GF-D8 (cell line): ENCODE data around the gene XPNPEP3.
"Not testable (repeated sequence)": the region's sequence is repeated elsewhere in the genome, so short reads cannot be mapped to it uniquely, and the experiment has no call there.

ENCODE experiments used
- DNase-seq: peaks from one replicate; lab custom pipeline; 2025; lab: John Stamatoyannopoulos, UW

Gene XPNPEP3

DNA sequence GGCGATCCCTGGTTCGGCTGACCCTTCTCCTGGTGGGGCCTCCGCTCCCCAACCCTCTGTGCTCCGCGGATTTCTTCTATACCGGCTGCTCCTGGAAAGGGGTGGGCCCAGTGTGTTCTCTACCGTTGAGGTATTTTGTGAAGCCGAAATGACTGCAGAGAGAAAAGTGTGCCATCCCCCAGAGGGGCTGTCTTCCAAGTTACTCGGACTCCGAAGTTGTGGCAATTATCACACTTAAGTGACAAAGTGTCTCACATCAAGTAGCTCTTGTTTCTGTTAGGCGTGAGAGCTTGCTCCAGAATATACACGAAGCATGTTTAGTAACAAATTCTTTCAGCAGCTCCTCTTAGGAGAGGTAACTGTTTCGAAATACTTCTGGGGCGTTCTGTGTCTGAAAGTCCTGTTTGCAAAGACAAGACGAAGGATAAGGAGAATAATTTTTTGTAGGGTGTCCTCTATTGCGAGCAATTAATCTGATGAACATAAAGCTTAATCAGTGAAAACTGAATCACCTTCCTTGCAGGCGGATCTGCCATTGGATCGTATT is 434 bp downstream of the XPNPEP3 start:
- DNase-seq, result no peak

DNA sequence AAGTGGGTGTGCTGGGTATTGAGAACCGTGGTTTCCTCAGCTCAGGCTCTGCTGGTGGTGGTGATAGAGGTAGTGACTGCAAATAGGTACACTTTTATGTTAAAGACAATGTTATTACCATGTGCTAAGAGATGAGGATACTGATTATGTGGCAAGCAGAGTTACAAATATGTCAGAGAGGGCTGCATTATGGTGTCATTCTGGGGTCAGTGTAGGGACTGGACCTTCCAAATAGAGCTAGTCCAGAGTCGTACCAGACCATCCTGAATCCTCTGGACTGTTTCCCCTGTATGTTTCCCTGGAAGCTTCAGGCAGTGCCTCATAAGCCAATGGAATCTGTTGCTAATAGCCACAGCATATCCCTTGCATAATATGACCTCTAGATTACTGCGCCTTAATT is 5.1 kb downstream of the XPNPEP3 start, which contains the start of gene DNAJB7:
DNAJB7 (minus strand) TSS at position 101 of the 400 bp plus-strand sequence. CDS start 119 bp downstream, outside the sequence.
- no peak for DNase-seq

DNA sequence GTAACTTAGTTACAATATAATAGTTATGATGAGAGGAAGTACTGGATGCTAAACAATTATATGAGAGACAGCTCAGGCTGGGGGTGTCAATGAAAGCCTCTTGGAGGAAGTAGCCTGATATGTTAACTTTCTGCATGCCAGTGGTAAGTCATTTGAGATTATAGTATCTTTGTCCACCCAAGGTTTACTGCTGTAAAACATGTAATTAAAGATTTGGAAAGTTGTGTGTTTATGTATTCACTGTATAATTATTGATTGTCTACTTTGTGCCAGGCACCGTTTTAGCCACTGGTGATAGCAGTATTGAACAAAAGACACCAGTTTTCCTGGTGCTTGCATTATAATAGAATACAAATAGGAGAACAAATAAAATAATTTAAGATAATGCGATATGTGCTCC is 5.6 kb downstream of the XPNPEP3 start:
- no peak for DNase-seq

DNA sequence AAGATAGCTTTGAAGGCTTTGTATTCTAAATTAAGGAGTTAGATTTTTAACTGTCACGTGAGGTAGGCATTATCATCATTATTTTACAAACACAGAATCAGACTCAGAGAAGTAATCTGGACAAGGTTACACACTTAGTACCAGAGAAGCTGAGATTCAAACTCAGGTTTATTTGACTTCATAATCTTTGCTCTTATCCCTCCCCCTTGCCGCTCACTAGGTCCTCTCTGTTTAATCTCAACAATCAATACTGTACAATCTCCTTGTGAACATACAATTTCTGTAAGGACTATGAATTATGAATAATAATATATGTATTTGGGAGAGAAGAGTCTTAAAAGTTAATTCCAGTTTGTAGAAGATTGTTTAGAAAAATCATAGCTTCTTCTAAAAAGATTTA is 10.2 kb downstream of the XPNPEP3 start:
- DNase-seq, result no peak

DNA sequence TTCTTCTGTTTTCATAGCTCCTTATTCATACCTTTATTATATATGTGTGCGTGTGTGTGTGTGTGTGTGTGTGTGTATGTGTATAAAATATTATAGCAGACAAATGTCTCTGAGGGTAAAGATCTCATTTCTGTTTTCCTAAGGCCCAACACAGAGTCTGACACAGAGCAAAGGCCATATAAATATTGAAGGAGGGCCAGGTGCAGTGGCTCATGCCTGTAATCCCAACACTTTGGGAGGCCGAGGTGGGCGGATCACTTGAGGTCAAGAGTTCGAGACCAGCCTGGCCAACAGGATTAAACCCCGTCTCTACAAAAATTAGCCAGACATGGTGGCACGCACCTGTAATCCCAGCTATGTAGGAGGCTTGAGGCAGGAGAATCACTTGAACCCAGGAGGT is 11.4 kb downstream of the XPNPEP3 start:
- not testable (repeated sequence) for DNase-seq

DNA sequence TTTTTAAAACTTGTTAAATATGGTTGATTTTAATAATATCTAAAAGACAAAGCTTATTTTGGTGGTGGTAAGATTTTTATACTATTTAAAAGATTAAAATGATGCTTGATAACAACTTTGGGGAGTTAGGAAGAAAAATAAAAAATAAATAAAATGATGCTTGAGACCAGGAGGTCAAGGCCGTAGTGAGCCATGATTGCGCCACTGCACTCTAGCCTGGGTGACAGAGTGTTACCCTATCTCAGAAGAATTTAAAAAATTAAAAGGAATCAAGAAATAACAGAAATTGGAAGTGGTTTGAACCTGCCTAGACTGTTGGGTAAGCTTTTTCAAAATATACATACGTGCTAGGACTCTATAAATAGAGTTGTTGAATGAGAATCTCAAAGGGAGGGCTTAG is 17.1 kb downstream of the XPNPEP3 start:
- DNase-seq, result no peak

DNA sequence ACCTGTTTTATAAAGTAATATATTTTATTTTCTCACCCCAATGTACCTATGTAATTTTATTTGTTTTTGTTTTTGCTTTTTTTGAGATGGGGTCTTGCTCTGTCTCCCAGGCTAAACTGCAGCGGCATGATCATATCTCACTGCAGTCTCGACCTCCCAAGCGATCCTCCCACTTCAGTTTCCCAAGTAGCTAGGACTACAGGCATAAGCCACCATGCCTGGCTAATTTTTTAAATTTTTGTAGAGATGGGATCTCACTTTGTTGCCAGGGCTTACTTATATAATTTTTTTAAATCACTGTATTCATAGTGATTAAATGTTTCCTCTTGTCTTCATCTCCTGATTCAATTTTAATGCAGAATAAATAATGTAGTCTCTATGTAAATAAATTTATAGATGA is 18.2 kb downstream of the XPNPEP3 start:
- DNase-seq, result no peak

DNA sequence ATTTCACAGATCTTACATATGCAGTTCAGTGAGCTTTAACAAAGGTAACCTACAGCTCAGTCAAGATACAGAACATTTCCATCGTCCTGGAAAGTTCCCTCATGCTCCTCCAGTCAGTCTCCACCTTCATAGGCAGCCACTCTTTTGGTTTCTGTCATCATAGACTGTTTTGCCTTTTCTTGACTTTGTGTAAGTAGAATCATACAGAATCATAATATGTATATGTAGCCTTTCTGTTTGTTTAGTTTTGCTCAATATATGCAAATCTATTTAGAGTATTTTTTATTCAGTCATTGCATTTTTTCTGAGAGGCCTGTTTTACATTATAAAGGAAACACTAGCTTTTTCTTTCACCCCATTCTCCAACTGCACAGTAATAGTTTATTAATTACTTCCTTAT is 20.0 kb downstream of the XPNPEP3 start:
- no peak for DNase-seq

DNA sequence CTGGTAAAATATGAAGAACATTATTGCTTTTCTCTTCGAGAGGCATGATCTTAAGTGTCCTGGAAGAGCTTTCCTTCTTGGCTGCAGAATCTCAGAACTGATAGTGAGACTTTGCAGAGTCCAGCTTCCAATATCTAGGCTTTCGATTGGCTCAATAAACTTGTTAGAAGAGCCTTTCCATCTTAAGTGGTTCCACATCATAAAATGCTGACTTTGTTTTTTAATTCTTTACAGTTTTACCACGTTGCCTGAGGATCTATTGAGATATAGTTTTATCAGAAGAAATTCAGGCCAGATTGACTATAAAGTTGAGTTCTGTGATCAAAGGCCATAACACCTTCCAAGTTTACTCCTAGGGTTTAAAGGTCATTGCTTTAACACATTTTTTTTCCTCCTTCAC is 20.5 kb downstream of the XPNPEP3 start:
- DNase-seq, result no peak

DNA sequence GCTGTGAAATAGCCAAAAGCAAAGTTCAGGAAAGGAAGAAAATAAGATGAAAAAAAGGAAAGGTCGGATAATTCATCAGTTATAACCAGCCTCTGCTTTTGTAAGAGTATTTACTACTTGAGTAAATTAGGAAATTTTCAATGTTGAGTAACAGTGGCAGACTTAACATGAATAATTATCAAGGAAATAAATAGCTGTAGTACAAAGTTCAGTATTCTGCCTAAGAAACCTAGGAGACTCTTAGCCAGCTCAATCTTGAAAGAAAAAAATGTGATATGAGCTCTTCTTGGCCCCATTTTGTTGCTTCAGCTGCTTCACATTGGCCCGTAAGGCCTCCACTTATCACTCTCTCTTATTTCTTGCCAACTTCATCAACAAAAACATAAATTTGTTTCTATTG is 22.0 kb downstream of the XPNPEP3 start:
- no peak for DNase-seq

DNA sequence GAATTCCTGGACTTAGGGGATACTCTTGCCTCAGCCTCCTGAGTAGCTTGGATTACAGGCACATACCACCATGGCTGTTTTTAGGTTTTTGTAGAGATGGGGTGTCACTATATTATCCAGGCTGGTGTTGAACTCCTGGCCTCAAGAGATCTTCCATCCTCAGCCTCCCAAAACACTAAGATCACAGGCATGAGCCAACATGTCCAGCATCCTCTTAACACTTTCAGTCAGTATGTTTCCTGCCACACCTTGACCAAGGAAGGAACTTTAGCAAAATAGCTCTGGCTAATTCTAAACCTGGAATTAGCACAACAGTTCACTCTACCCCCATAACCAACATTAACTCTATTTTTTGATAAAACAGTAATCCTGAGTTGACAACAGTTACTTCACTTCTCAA is 32.2 kb downstream of the XPNPEP3 start:
- no peak for DNase-seq

DNA sequence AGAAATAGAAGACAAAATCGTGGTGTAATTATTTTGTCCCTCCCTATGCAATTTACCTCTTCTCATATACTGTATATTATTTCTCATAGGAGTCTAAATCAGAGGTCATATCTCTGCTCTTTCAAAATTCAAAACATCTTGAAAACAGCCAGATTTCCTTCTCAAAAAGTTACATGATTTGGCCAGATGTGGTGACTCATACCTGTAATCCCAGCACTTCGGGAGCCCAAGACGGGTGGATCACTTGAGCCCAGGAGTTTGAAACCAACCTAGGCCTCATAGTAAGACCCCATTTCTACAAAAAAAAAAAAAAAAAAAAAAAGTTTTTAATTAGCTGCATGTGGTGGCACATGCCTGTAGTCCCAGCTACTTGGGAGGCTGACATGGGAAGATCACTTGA is 33.9 kb downstream of the XPNPEP3 start:
- no peak for DNase-seq

DNA sequence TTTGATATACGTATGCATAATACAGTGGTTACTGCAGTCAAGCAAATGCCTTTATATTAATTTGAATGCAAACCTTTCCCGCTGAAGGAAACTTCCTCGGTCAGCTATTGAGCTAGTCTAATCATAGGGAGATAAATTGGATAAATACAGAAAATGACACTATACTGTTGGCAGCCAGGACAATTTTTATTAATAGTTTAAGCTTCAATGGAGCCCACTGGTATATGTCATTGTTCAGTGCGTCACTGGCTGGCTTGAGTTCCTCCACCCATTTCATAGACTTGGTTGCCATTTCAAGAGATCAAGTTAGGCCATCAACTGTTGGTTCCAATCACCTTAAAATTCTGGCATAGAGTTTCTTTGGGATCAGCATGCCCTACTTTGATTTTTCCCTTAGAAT is 37.5 kb downstream of the XPNPEP3 start:
- no peak for DNase-seq

DNA sequence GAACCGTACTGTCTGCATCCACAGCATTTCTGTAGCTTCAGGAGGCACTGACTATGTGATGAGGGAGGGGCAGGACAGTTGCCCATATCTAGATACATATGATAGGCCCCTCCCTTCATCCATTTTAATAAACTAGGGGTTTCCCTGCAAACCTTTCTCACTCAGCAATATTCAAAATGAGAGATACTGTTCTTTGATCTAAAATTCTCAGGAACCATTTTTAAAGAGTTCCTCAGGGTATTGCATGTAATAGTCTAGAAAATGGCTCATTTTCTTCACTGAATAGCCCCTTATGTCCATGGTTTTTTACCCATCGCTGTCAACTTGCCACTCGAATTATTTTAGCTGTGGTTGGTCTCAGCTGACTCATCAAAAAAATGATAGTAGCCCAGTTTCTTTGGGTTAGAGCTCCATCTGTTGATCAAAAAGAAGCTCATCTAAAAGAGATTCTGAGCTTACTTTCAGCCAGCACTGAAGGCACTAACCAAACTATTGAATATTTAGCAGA is 42.0 kb downstream of the XPNPEP3 start:
- DNase-seq, result peak; percentile 11

DNA sequence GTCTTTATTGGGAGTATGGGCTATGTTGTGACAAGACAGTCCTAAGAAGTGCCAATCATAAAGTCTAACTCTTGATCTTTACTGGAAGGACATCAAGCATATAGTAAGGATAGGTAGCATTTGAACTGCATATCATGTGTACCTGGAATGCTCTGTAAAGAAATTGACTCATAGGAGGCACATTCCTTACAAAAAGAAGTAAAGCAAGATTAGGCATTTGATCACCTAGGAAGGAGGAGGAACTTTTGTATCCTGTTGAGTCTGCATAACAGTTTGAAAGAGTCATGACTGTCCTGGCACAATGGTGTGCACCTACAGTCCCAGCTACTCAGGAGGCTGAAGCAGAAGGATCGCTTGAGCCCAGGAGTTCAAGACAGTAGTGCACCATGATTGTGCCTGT is 47.2 kb downstream of the XPNPEP3 start:
- no peak for DNase-seq

DNA sequence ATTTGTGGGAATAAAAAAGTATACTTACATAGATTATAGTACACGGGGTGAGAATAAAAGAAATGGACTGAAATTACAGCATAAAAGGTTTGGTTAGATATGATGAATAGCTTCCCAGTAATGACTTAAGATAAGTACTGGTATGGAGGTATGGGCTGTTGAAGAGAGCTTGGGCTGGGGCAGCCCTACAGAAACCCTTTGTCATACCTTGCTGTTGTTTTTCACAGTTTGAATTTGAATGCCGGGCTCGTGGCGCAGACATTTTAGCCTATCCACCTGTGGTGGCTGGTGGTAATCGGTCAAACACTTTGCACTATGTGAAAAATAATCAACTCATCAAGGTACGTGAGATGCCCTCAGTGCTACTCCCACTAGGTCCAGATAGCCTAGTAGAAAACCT is 51.9 kb downstream of the XPNPEP3 start:
- no peak for DNase-seq

DNA sequence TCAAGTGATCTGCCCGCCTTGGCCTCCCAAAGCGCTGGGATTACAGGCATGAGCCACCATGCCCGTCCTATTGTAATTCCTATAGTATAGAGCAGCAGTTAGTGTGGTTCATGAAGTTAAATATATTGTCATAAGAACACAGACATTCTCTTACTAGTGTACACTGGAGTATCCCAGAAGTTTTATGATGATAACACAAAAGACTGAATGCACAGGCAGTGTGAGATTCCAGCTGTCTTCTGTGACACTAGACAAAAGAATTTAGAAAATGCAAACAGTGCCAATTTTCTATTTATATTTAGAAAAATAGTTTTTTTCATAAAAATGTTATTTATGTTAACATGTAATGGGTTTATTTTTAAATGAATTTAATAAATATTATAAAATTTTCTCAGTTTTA is 54.8 kb downstream of the XPNPEP3 start:
- DNase-seq, result no peak

DNA sequence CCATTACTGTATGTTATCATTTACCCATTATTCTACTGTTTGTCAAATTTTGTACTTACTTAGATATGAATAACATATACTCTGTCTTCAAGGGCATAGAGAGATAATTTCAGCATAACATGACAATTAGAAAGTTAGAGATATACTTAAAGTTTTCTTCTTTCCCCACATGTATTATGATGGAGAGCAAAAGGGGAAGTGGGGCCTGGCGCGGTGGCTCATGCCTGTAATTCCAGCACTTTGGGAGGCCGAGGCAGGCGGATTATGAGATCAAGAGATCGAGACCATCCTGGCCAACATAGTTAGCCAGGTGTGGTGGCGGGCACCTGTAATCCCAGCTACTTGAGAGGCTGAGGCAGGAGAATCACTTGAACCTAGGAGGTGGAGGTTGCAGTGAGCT is 56.0 kb downstream of the XPNPEP3 start:
- not testable (repeated sequence) for DNase-seq

DNA sequence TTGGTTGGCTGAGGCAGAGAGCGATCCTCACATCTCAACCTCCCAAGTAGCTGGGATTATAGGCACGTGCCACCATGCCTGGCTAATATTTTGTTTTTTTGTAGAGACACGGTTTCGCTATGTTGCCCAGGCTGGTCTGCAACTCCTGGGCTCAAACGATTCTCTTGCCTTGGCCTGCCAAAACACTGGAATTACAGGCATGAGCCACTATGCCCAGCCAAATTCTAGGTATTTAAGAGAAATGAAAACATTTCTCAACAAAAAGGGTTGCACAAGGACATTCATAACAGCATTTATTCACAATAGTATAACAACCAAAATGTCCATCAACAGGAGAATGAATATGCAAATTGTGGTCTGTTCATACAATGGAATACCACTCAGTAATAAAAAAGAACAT is 62.5 kb downstream of the XPNPEP3 start:
- no peak for DNase-seq

DNA sequence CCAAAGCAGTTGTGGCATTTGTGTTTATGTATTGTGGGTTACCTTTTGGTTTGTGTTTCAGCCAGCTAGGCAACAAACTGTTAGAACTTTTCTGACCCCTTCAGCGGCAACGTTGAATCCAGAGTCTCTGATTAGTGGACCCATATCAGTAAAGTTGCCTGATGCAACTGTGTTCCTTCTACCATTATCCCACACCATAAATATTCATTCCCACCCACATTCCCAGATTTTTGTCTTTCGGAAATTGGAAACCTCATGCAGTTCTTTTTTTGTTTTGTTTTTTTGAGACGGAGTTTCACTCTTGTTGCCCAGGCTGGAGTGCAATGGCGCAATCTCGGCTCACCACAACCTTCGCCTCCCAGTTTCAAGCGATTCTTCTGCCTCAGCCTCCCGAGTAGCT is 63.6 kb downstream of the XPNPEP3 start:
- DNase-seq, result no peak

DNA sequence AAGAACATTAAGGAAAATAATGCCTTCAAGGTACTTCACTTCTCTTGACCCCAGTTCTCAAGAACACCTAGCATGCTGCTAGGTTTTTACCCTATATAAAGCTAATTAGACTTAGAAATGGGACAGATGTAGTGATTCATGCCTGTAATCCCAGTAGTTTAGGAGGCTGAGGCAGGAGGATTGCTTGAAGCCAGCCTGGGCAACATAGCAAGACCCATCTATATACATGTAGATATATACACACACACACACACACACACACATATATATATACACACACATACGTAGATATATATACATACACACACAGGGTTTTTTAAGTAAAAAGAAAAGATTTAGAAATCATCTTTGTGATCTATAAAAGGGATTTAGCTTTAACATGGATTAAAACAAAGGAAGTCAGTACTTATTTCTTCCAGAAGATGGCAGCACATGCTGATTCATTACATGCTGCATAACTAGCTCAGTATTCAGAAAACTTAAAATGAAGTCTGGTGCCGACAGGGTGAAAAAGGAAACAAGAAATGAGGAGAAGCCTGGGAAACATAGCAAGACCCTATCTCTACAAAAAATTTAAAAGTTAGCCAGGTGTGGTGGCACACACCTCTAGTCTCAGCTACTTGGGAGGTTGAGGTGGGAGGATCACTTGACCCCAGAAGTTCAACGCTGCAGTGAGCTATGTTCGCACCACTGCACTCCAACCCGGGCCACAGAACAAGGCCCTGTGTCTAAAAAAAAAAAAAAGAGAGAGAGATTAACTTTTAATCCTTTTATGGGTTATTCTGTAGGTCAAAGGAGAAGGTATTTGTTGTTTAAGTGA is 65.7 kb downstream of the XPNPEP3 start:
- DNase-seq, result no peak

DNA sequence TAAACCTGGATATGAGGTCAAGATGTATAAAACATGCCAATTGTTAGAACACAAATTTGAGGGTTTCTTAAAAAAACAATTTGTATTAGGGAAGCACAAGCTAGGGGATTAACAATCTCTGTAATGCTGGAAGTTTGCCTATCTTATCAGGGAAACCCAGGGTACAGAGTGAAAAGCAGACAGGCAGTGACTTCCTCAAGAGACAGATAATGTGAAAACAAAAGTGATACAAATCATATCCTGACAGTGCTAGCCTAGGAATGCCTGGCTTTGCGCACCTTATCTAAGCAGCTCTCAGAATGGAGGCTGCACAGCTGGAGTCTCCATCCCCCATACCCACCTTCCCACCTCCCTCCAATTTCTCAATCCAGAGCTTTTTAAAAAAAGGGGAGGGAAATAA is 71.7 kb downstream of the XPNPEP3 start:
- DNase-seq, result no peak

DNA sequence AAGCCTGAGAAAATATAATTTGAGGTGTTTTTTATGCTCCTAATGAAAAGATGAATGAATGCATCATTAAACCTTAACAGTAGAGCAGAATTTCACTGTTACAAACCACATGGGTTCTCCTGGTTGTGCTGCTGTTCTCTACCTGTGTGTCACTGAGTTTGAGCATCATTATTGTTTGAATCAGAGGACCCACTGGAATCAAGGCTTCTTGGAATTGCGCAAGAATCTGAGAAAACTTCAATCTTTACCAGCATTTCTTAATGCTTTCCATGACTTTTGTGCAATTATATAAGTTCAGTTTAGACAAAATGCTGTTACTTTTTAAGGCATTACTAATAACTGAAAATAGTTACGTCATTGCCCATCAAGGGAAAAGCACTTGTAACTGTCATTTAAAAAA is 75.4 kb downstream of the XPNPEP3 start:
- DNase-seq, result no peak

DNA sequence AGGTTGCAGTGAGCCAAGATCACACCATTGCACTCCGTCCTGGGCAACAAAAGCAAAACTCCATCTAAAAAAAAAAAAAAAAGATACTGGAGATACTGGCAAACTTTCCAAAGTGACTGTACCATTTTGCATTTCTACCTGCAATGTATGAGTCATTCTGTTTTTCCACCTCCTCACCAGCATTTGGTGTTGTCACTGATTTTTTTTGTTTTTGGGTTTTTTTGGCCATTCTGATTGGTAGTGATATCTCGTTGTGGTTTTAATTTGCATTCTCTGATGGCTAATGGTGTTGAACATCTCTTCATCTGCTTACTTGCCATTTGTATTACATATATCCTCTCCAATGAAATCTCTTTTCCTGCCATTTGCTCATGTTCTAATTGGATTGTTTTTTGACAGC is 82.3 kb downstream of the XPNPEP3 start:
- no peak for DNase-seq
